ENCODE results near the gene EGF. TPM values are rescaled to one million over a fixed set of nuclear protein-coding genes. Genes with fewer than 3 reads are reported as not detected.

EGF gene
- total and polyA plus RNA-seq, 7 experiments from 2014 or later = 0.86 TPM; not detected in 6

GRCh38 chr4:109979920-109980717 is 67.4 kb downstream of the EGF start:
- H3K9me3 Mint-ChIP-seq = no peaks in the 10 kb centered on the region
- Histone ChIP-seq H3K9me3 (ENCODE audit: control insufficient read depth in 2 of 3, low read length in 3 of 3) (no peaks in the 10 kb centered on the region), H3K27ac (ENCODE audit: low read depth, low read length) (no peak overlapping the region), H3K27me3 (ENCODE audit: control insufficient read depth in 2 of 2, insufficient read depth in 2 of 2, low read length in 2 of 2) (no peaks in the 10 kb centered on the region), H3K4me3 (ENCODE audit: low read length) (no peak overlapping the region), H3K4me1 (ENCODE audit: control insufficient read depth in 2 of 2, insufficient read depth in 2 of 2, low read length in 2 of 2) (no peaks in the 10 kb centered on the region), H3K36me3 (ENCODE audit: control insufficient read depth in 2 of 3, insufficient read depth in 3 of 3, low read length in 3 of 3) (no peaks in the 10 kb centered on the region)
- ChIA-PET POLR2A (no interaction called here), CTCF (interaction anchor here (1.0 to 1.8 kb wide), 4 partner anchors 15 to 558 kb away, joined by 3 to 6 read pairs (median 4); no protein-coding TSS in a partner anchor)
- peaks cover 0 to 2% (median 0%) of the 10 kb centered on the region in 7 donors for H3K4me1 Mint-ChIP-seq
- H3K27me3 Mint-ChIP-seq = peaks cover 9 to 51% (median 25%) of the 10 kb centered on the region in 5 donors
- DNase-seq (no peak), ATAC-seq (no peak)
- H3K36me3 Mint-ChIP-seq = no peaks in the 10 kb centered on the region
- intact Hi-C loops (cut with micrococcal nuclease) = loop anchor here (2.0 to 10.0 kb wide), 6 partner anchors 145 to 1145 kb away; partner anchors contain the start of genes CASP6 (in 2 of the 2) and RRH (in 1 of the 2)
- peak overlapping the region in 1 of 9 donors; percentile 41 for H3K27ac Mint-ChIP-seq
- no peak overlapping the region for H3K4me3 Mint-ChIP-seq

GRCh38 chr4:109981936-109982335 is 69.3 kb downstream of the EGF start:
- Mint-ChIP-seq H3K4me3 (no peak overlapping the region), H3K9me3 (no peaks in the 10 kb centered on the region), H3K27ac (no peak overlapping the region), H3K27me3 (peaks cover 9 to 48% (median 25%) of the 10 kb centered on the region in 5 donors), H3K36me3 (no peaks in the 10 kb centered on the region), H3K4me1 (peaks cover 0 to 2% (median 0%) of the 10 kb centered on the region in 7 donors)
- no peaks in the 10 kb centered on the region for H3K9me3 ChIP-seq (ENCODE audit: control insufficient read depth in 2 of 3, low read length in 3 of 3)
- no peaks in the 10 kb centered on the region for H3K27me3 ChIP-seq (ENCODE audit: control insufficient read depth in 2 of 2, insufficient read depth in 2 of 2, low read length in 2 of 2)
- ATAC-seq (no peak), DNase-seq (no peak)
- H3K4me1 ChIP-seq (ENCODE audit: control insufficient read depth in 2 of 2, insufficient read depth in 2 of 2, low read length in 2 of 2) = no peaks in the 10 kb centered on the region
- no peak overlapping the region for H3K4me3 ChIP-seq (ENCODE audit: low read length)
- ChIA-PET POLR2A (no interaction called here), CTCF (interaction anchor here (0.7 kb wide), 1 partner anchor 25 kb away, joined by 5 read pairs; no protein-coding TSS in a partner anchor)
- no peak overlapping the region for H3K27ac ChIP-seq (ENCODE audit: low read depth, low read length)
- intact Hi-C loops (cut with micrococcal nuclease) = no loop called here
- H3K36me3 ChIP-seq (ENCODE audit: control insufficient read depth in 2 of 3, insufficient read depth in 3 of 3, low read length in 3 of 3) = no peaks in the 10 kb centered on the region

GRCh38 chr4:109982521-109982920 is 69.8 kb downstream of the EGF start:
- intact Hi-C loops (cut with micrococcal nuclease) = no loop called here

GRCh38 chr4:109985993-109986974 is 73.6 kb downstream of the EGF start:
- Histone ChIP-seq H3K27ac (ENCODE audit: low read depth, low read length) (no peak overlapping the region), H3K4me3 (ENCODE audit: low read length) (no peak overlapping the region), H3K4me1 (ENCODE audit: control insufficient read depth in 2 of 2, insufficient read depth in 2 of 2, low read length in 2 of 2) (no peaks in the 10 kb centered on the region), H3K27me3 (ENCODE audit: control insufficient read depth in 2 of 2, insufficient read depth in 2 of 2, low read length in 2 of 2) (no peaks in the 10 kb centered on the region), H3K36me3 (ENCODE audit: control insufficient read depth in 2 of 3, insufficient read depth in 3 of 3, low read length in 3 of 3) (no peaks in the 10 kb centered on the region), H3K9me3 (ENCODE audit: control insufficient read depth in 2 of 3, low read length in 3 of 3) (no peaks in the 10 kb centered on the region)
- H3K4me3 Mint-ChIP-seq = no peak overlapping the region
- H3K9me3 Mint-ChIP-seq = no peaks in the 10 kb centered on the region
- no peak for DNase-seq
- ChIA-PET CTCF (interaction anchor here (0.6 to 1.1 kb wide), 3 partner anchors 10 to 526 kb away, joined by 3 read pairs; no protein-coding TSS in a partner anchor), POLR2A (no interaction called here)
- H3K36me3 Mint-ChIP-seq = no peaks in the 10 kb centered on the region
- peaks cover 0 to 24% (median 7%) of the 10 kb centered on the region in 5 donors for H3K27me3 Mint-ChIP-seq
- no peak overlapping the region for H3K27ac Mint-ChIP-seq
- ATAC-seq = no peak
- peaks cover 0 to 8% (median 0%) of the 10 kb centered on the region in 7 donors for H3K4me1 Mint-ChIP-seq
- intact Hi-C loops (cut with micrococcal nuclease) = no loop called here

More at GRCh38 chr4:109982521-109982920, 69.8 kb downstream of the EGF start:
- POLR2A ChIA-PET = no interaction called here
- peaks cover 9 to 51% (median 25%) of the 10 kb centered on the region in 5 donors for H3K27me3 Mint-ChIP-seq
- ATAC-seq (no peak), DNase-seq (no peak)
- H3K36me3 ChIP-seq (ENCODE audit: control insufficient read depth in 2 of 3, insufficient read depth in 3 of 3, low read length in 3 of 3) = no peaks in the 10 kb centered on the region
- H3K27me3 ChIP-seq (ENCODE audit: control insufficient read depth in 2 of 2, insufficient read depth in 2 of 2, low read length in 2 of 2) = no peaks in the 10 kb centered on the region
- H3K4me1 Mint-ChIP-seq = peaks cover 0 to 2% (median 0%) of the 10 kb centered on the region in 7 donors
- H3K4me3 ChIP-seq (ENCODE audit: low read length) = no peak overlapping the region
- no peak overlapping the region for H3K27ac ChIP-seq (ENCODE audit: low read depth, low read length)
- H3K27ac Mint-ChIP-seq = no peak overlapping the region
- no peaks in the 10 kb centered on the region for H3K9me3 Mint-ChIP-seq
- CTCF ChIA-PET = interaction anchor here (0.7 kb wide), 1 partner anchor 25 kb away, joined by 5 read pairs; no protein-coding TSS in a partner anchor
- H3K4me1 ChIP-seq (ENCODE audit: control insufficient read depth in 2 of 2, insufficient read depth in 2 of 2, low read length in 2 of 2) = no peaks in the 10 kb centered on the region
- no peaks in the 10 kb centered on the region for H3K36me3 Mint-ChIP-seq
- H3K9me3 ChIP-seq (ENCODE audit: control insufficient read depth in 2 of 3, low read length in 3 of 3) = no peaks in the 10 kb centered on the region
- no peak overlapping the region for H3K4me3 Mint-ChIP-seq

- H3K4me3 ChIP-seq (ENCODE audit: low read length) = no peak overlapping the region
- peaks cover 0 to 12% (median 3%) of the 10 kb centered on the region in 5 donors for H3K27me3 Mint-ChIP-seq
- no peaks in the 10 kb centered on the region for H3K36me3 ChIP-seq (ENCODE audit: control insufficient read depth in 2 of 3, insufficient read depth in 3 of 3, low read length in 3 of 3)
- H3K36me3 Mint-ChIP-seq = no peaks in the 10 kb centered on the region
- ChIA-PET CTCF (interaction anchor here (1.4 kb wide), 1 partner anchor 9 kb away, joined by 4 read pairs; no protein-coding TSS in a partner anchor), POLR2A (no interaction called here)
- no peak overlapping the region for H3K27ac ChIP-seq (ENCODE audit: low read depth, low read length)
- H3K9me3 ChIP-seq (ENCODE audit: control insufficient read depth in 2 of 3, low read length in 3 of 3) = no peaks in the 10 kb centered on the region
- DNase-seq (no peak), ATAC-seq (no peak)
- H3K27me3 ChIP-seq (ENCODE audit: control insufficient read depth in 2 of 2, insufficient read depth in 2 of 2, low read length in 2 of 2) = no peaks in the 10 kb centered on the region
- H3K4me3 Mint-ChIP-seq = no peak overlapping the region
- H3K9me3 Mint-ChIP-seq = no peaks in the 10 kb centered on the region
- H3K4me1 ChIP-seq (ENCODE audit: control insufficient read depth in 2 of 2, insufficient read depth in 2 of 2, low read length in 2 of 2) = no peaks in the 10 kb centered on the region
- intact Hi-C loops (cut with micrococcal nuclease) = no loop called here
- no peak overlapping the region for H3K27ac Mint-ChIP-seq
- H3K4me1 Mint-ChIP-seq = peaks cover 0 to 10% (median 0%) of the 10 kb centered on the region in 7 donors
Observed at GRCh38 chr4:109989044-109989443, 76.4 kb downstream of the EGF start.

- H3K36me3 ChIP-seq (ENCODE audit: control insufficient read depth in 2 of 3, insufficient read depth in 3 of 3, low read length in 3 of 3) = no peaks in the 10 kb centered on the region
- POLR2A ChIA-PET = no interaction called here
- H3K9me3 ChIP-seq (ENCODE audit: control insufficient read depth in 2 of 3, low read length in 3 of 3) = no peaks in the 10 kb centered on the region
- H3K27ac ChIP-seq (ENCODE audit: low read depth, low read length) = no peak overlapping the region
- no peaks in the 10 kb centered on the region for H3K4me1 ChIP-seq (ENCODE audit: control insufficient read depth in 2 of 2, insufficient read depth in 2 of 2, low read length in 2 of 2)
- Mint-ChIP-seq H3K36me3 (no peaks in the 10 kb centered on the region), H3K4me3 (no peak overlapping the region), H3K27me3 (peaks cover 0 to 11% (median 3%) of the 10 kb centered on the region in 5 donors), H3K4me1 (peaks cover 0 to 16% (median 0%) of the 10 kb centered on the region in 7 donors), H3K9me3 (no peaks in the 10 kb centered on the region), H3K27ac (no peak overlapping the region)
- ATAC-seq (no peak), DNase-seq (no peak)
- H3K4me3 ChIP-seq (ENCODE audit: low read length) = no peak overlapping the region
- intact Hi-C loops (cut with micrococcal nuclease) = no loop called here
- H3K27me3 ChIP-seq (ENCODE audit: control insufficient read depth in 2 of 2, insufficient read depth in 2 of 2, low read length in 2 of 2) = no peaks in the 10 kb centered on the region
- CTCF ChIA-PET = interaction anchor here (1.4 kb wide), 1 partner anchor 8 kb away, joined by 4 read pairs; no protein-coding TSS in a partner anchor
Observed at GRCh38 chr4:109989618-109990017, 76.9 kb downstream of the EGF start.
